ENCODE results near the gene GRHPR.
A peak's percentile ranks its signal among the peaks of the same experiment; 100 is the strongest.

The GRHPR gene

GRCh38 chr9:37485389-37486255 is 63.1 kb downstream of the GRHPR start, which contains the start of gene POLR1E:
Gene POLR1E (plus strand): TSS chr9:37485948. CDS start chr9:37486048, 100 bp downstream.
- DNase-seq (ENCODE audit: low read depth): peak; percentile 95

- DNase-seq (ENCODE audit: low read depth): no peak
Measured at GRCh38 chr9:37486256-37486615, 63.7 kb downstream of the GRHPR start.

All from activated gamma-delta T cell treated with anti-CD3 and anti-CD28 coated beads, Interleukin-2, amount 50 U/mL, for 16 hours (primary cell).